Skeletal muscle tissue (tissue), 4 donors: ENCODE results near the gene AICDA. TPM values are rescaled to one million over a fixed set of nuclear protein-coding genes. Genes with fewer than 3 reads are reported as not detected.

Experiments
- H3K27ac ChIP-seq: one replicate; pipeline ENCODE4 v1.7.0; 2013; ENCODE audit warnings: mild to moderate bottlenecking, low read depth, low read length, inconsistent platforms
- H3K27me3 ChIP-seq, 3 donors: one replicate each; pipeline ENCODE4 v1.7.0; 2013; ENCODE audit warnings: low read length in 3 of 3; ENCODE audit not compliant: control insufficient read depth in 3 of 3, insufficient read depth in 3 of 3
- H3K36me3 ChIP-seq, 3 donors: one replicate each; pipeline ENCODE4 v1.7.0; 2013; ENCODE audit warnings: low read length in 3 of 3; ENCODE audit not compliant: control insufficient read depth in 3 of 3, insufficient read depth in 3 of 3
- H3K4me1 ChIP-seq, 3 donors: one replicate each; pipeline ENCODE4 v1.7.0; 2013; ENCODE audit warnings: low read length in 3 of 3, mild to moderate bottlenecking in 3 of 3; ENCODE audit not compliant: control insufficient read depth in 3 of 3, insufficient read depth in 3 of 3
- H3K4me3 ChIP-seq, 3 donors: one replicate each; pipeline ENCODE4 v1.7.0; 2013; ENCODE audit warnings: low read length in 3 of 3
- H3K9ac ChIP-seq, 3 donors: one replicate each; pipeline ENCODE4 v1.7.0; 2013; ENCODE audit warnings: low read length in 3 of 3, mild to moderate bottlenecking in 3 of 3, moderate library complexity in 2 of 3, low read depth in 1 of 3
- H3K9me3 ChIP-seq, 3 donors: one replicate each; pipeline ENCODE4 v1.7.0; 2013; ENCODE audit warnings: low read length in 3 of 3; ENCODE audit not compliant: control insufficient read depth in 3 of 3
- total RNA-seq: library from RNA; depleted of rRNA; stranded (reverse); fragments of >200 nt; gene quantifications from one replicate; pipeline ENCODE4 v1.2.3, GENCODE V29; 2014
- donor health status: Osteomylitis.

The AICDA gene
- total RNA-seq, result not detected

- no peaks in the 10 kb centered on the region for H3K27me3 ChIP-seq
- no peaks in the 10 kb centered on the region for H3K36me3 ChIP-seq
- H3K4me1 ChIP-seq, result no peaks in the 10 kb centered on the region
- no peaks in the 10 kb centered on the region for H3K9me3 ChIP-seq
- no peak within 1 kb of the TSS for H3K4me3 ChIP-seq
- no peak within 1 kb of the TSS for H3K27ac ChIP-seq
- no peak within 1 kb of the TSS for H3K9ac ChIP-seq
Observed at GRCh38 chr12:8612629-8613028, at the start of gene AICDA. Gene AICDA (minus strand): TSS chr12:8612859. CDS start chr12:8612767, 92 bp downstream.

DNA sequence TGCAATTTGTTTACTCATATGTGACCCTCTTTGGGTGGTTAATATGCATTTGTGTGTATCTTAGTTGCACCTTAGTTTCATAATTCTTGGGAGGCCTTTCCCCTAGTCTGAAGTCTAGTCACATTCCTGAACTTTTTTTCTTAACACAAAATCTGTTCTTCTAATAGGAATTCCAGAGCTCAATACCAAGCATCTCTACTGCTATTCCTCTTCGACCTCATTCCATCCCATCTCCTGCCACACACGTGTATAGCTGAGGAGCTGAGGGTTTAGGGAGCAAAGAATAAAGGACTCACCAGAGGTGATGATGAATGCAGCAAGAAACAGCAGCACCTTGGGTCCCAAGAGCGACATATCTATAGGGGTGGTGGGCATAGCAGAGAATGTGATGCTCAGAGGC lies 49.1 kb upstream of the AICDA start:
- H3K27me3 ChIP-seq, result no peaks in the 10 kb centered on the region
- peaks cover 0 to 5% (median 0%) of the 10 kb centered on the region in 3 donors for H3K4me1 ChIP-seq
- H3K36me3 ChIP-seq, result no peaks in the 10 kb centered on the region
- H3K9ac ChIP-seq, result peak overlapping the region in 1 of 3 donors; percentile 1
- peak overlapping the region in 2 of 3 donors; percentile 17 to 65 for H3K4me3 ChIP-seq
- H3K27ac ChIP-seq, result peak overlapping the region; percentile 66
- H3K9me3 ChIP-seq, result no peaks in the 10 kb centered on the region

GRCh38 chr12:8661016-8661415 lies 48.4 kb upstream of the AICDA start:
- Histone ChIP-seq H3K27me3 (no peaks in the 10 kb centered on the region), H3K9me3 (no peaks in the 10 kb centered on the region), H3K27ac (peak overlapping the region; percentile 25), H3K4me3 (peak overlapping the region in 1 of 3 donors; percentile 65), H3K9ac (peak overlapping the region in 1 of 3 donors; percentile 40), H3K36me3 (no peaks in the 10 kb centered on the region), H3K4me1 (peaks cover 0 to 5% (median 0%) of the 10 kb centered on the region in 3 donors)

GRCh38 chr12:8658346-8658745 lies 45.7 kb upstream of the AICDA start:
- H3K27ac ChIP-seq, result no peak overlapping the region
- no peaks in the 10 kb centered on the region for H3K36me3 ChIP-seq
- no peak overlapping the region for H3K9ac ChIP-seq

GRCh38 chr12:8655421-8655820 lies 42.8 kb upstream of the AICDA start:
- H3K9me3 ChIP-seq, result no peaks in the 10 kb centered on the region
- no peaks in the 10 kb centered on the region for H3K27me3 ChIP-seq
- H3K36me3 ChIP-seq, result no peaks in the 10 kb centered on the region
- H3K9ac ChIP-seq, result no peak overlapping the region
- no peaks in the 10 kb centered on the region for H3K4me1 ChIP-seq
- no peak overlapping the region for H3K4me3 ChIP-seq
- no peak overlapping the region for H3K27ac ChIP-seq

More at GRCh38 chr12:8658346-8658745, 45.7 kb upstream of the AICDA start:
- H3K27me3 ChIP-seq, result no peaks in the 10 kb centered on the region
- no peak overlapping the region for H3K4me3 ChIP-seq
- H3K4me1 ChIP-seq, result peaks cover 0 to under 1% (median 0%) of the 10 kb centered on the region in 3 donors
- H3K9me3 ChIP-seq, result no peaks in the 10 kb centered on the region

DNA sequence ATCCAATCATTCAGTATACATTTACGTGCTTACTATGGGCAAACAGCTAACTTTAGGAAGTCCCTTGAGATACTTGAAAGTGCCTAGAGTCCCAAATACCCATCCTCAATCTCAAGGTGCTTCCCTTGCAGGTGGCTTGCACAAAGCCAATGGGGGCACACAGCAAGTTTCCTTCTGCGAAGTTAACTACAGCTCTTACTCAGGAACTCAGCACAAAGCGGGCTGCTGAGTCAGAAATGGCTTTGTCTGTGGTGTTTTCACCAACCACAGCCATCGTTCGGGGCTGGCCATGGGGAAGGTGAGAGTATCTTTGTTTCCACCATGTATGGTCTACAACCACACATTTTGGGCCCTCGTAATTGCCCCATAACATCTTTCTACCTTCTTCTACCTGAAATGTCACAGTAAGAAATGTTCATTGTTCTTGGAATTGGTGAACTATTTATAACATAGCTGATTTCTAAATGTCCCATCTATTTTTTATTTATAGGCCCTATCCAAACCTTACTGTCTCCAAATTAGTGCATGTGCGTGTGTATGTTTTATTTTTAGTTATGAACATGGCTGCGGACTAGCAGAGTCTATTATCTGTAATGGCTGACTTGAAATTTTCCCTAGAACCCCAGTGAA lies 36.0 kb upstream of the AICDA start:
- Histone ChIP-seq H3K36me3 (no peaks in the 10 kb centered on the region), H3K27me3 (peaks cover 0 to 2% (median 0%) of the 10 kb centered on the region in 3 donors), H3K9me3 (no peaks in the 10 kb centered on the region), H3K27ac (no peak overlapping the region), H3K9ac (no peak overlapping the region), H3K4me3 (no peak overlapping the region), H3K4me1 (no peaks in the 10 kb centered on the region)

DNA sequence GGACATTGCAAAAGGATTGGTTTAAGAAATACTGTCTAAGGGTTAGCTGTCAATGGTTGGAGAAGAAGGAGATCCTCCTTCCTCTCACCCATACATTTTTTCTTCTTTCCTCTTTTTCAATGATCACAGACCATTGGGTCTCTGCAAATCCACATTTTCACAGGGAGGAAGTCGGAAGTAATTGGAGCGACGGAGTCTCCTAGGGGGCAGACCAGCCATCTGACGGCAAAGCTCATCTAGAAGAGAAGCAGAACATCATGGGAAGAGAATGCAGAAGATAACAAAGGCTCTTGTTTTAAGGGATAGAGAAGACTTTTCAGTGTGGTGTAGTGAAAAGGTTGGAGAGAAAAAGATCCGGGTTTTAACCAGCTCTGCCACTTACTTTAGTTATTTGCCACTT lies 35.3 kb upstream of the AICDA start:
- H3K9ac ChIP-seq, result no peak overlapping the region
- no peaks in the 10 kb centered on the region for H3K36me3 ChIP-seq
- H3K27me3 ChIP-seq, result peaks cover 0 to 2% (median 0%) of the 10 kb centered on the region in 3 donors
- no peaks in the 10 kb centered on the region for H3K9me3 ChIP-seq
- H3K4me3 ChIP-seq, result no peak overlapping the region
- H3K27ac ChIP-seq, result no peak overlapping the region
- no peaks in the 10 kb centered on the region for H3K4me1 ChIP-seq

- Histone ChIP-seq H3K9ac (no peak overlapping the region), H3K27ac (no peak overlapping the region), H3K27me3 (peaks cover 0 to 2% (median 0%) of the 10 kb centered on the region in 3 donors)
Observed at GRCh38 chr12:8644345-8645248, 31.9 kb upstream of the AICDA start.

DNA sequence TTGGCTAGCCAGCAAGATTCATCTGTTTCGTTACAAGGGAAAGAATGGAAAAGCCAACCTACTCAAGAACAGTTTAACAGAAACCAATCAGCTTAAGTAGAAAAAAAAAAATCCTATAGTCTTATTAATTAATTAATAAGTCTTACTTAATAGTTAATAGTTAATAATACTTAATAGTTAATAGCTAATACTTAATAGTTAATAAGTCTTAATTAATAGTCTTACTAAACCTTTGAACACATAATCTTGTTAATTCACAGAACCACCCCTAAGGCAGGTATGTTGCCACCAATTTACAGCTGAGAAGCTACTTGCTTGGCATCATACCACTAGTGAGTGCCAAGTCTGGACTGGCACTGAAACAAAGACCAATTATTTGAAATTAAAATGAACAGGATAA lies 30.1 kb upstream of the AICDA start:
- no peaks in the 10 kb centered on the region for H3K36me3 ChIP-seq
- H3K4me3 ChIP-seq, result no peak overlapping the region
- H3K27ac ChIP-seq, result no peak overlapping the region
- H3K27me3 ChIP-seq, result no peaks in the 10 kb centered on the region
- no peaks in the 10 kb centered on the region for H3K4me1 ChIP-seq
- no peak overlapping the region for H3K9ac ChIP-seq
- H3K9me3 ChIP-seq, result no peaks in the 10 kb centered on the region

More at GRCh38 chr12:8644345-8645248, 31.9 kb upstream of the AICDA start:
- no peaks in the 10 kb centered on the region for H3K4me1 ChIP-seq
- H3K4me3 ChIP-seq, result no peak overlapping the region
- no peaks in the 10 kb centered on the region for H3K36me3 ChIP-seq
- no peaks in the 10 kb centered on the region for H3K9me3 ChIP-seq

GRCh38 chr12:8639936-8640335 lies 27.3 kb upstream of the AICDA start:
- Histone ChIP-seq H3K4me1 (no peaks in the 10 kb centered on the region), H3K36me3 (no peaks in the 10 kb centered on the region), H3K27ac (no peak overlapping the region), H3K9ac (no peak overlapping the region), H3K9me3 (no peaks in the 10 kb centered on the region), H3K27me3 (no peaks in the 10 kb centered on the region), H3K4me3 (no peak overlapping the region)
